Stimulated activated CD4-positive, alpha-beta T cell treated with anti-CD3 and anti-CD28 coated beads, Interleukin-2, amount 100 ng/mL, for 24 hours (primary cell): Measurements from ENCODE around the gene GARRE1.
"Not testable (repeated sequence)": the region's sequence is repeated elsewhere in the genome, so short reads cannot be mapped to it uniquely, and the experiment has no call there.

Experiments used
- DNase-seq, 2 donors: peaks; one replicate each; pipeline ENCODE4 v3.0.0-alpha.2; 2020

The GARRE1 gene

GRCh38 chr19:34254046-34254697, at the start of gene GARRE1:
Gene GARRE1, plus strand, starts transcription at chr19:34254554. Its CDS starts 45,920 bp downstream, at chr19:34300474.
- DNase-seq: peak; percentile 88 to 93

GRCh38 chr19:34205324-34205723, 49.0 kb upstream of the GARRE1 start:
- DNase-seq: not testable (repeated sequence)

GRCh38 chr19:34208291-34208884, 46.0 kb upstream of the GARRE1 start:
- DNase-seq: no peak

- DNase-seq: no peak
These were observed 44.6 kb upstream of the GARRE1 start for GRCh38 chr19:34209726-34210125.

GRCh38 chr19:34213283-34213682, 41.1 kb upstream of the GARRE1 start:
- no peak for DNase-seq

GRCh38 chr19:34214040-34214439, 40.3 kb upstream of the GARRE1 start:
- DNase-seq: no peak

GRCh38 chr19:34215006-34215665, 39.2 kb upstream of the GARRE1 start:
- no peak for DNase-seq

- no peak for DNase-seq
These were observed 38.7 kb upstream of the GARRE1 start for GRCh38 chr19:34215666-34216038.

- not testable (repeated sequence) for DNase-seq
These were observed 37.6 kb upstream of the GARRE1 start for GRCh38 chr19:34216745-34217219.

- DNase-seq: peak; percentile 60 to 61
These were observed 36.2 kb upstream of the GARRE1 start for GRCh38 chr19:34217952-34218817.

- DNase-seq: no peak
These were observed 35.6 kb upstream of the GARRE1 start for GRCh38 chr19:34218818-34219164.

- peak; percentile 71 to 78 for DNase-seq
These were observed 33.8 kb upstream of the GARRE1 start for GRCh38 chr19:34220472-34221063.

GRCh38 chr19:34222386-34222785, 32.0 kb upstream of the GARRE1 start:
- no peak for DNase-seq

GRCh38 chr19:34224996-34225658, 29.2 kb upstream of the GARRE1 start:
- no peak for DNase-seq

- no peak for DNase-seq
These were observed 28.7 kb upstream of the GARRE1 start for GRCh38 chr19:34225659-34226015.

- peak; percentile 17 to 26 for DNase-seq
These were observed 28.3 kb upstream of the GARRE1 start for GRCh38 chr19:34226036-34226435.

GRCh38 chr19:34228347-34228746, 26.0 kb upstream of the GARRE1 start:
- no peak for DNase-seq

GRCh38 chr19:34228762-34229161, 25.6 kb upstream of the GARRE1 start:
- DNase-seq: no peak

GRCh38 chr19:34229721-34230120, 24.6 kb upstream of the GARRE1 start:
- DNase-seq: no peak

- no peak for DNase-seq
These were observed 23.5 kb upstream of the GARRE1 start for GRCh38 chr19:34230820-34231219.

- no peak for DNase-seq
These were observed 22.9 kb upstream of the GARRE1 start for GRCh38 chr19:34231439-34231838.
